SIG-M5 (cell line): ENCODE data around the gene ADAMTS17.
"Not testable (repeated sequence)": the region's sequence is repeated elsewhere in the genome, so short reads cannot be mapped to it uniquely, and the experiment has no call there.

Experiments
- DNase-seq: peaks from one replicate; lab custom pipeline; 2025; lab: John Stamatoyannopoulos, UW

ADAMTS17 gene

DNA sequence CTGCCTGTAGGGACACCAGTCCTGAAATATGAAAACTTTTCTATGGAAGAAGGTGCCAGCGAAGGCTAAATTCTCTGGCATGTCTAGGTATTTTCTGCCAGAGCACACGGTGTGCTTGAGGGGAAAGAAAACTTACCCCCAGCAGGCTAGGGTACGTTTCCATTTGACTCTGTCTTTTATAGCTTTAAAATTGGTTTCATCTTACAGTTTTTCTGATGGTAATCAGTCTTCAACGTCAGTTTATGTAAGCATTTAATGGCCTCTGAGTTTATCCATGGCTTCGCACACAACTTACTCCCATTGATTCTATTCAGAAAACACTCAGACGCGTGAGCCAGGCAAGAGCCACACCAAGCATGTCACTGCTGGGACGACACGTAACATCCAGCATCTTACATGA is 249.7 kb downstream of the ADAMTS17 start:
- DNase-seq: no peak

DNA sequence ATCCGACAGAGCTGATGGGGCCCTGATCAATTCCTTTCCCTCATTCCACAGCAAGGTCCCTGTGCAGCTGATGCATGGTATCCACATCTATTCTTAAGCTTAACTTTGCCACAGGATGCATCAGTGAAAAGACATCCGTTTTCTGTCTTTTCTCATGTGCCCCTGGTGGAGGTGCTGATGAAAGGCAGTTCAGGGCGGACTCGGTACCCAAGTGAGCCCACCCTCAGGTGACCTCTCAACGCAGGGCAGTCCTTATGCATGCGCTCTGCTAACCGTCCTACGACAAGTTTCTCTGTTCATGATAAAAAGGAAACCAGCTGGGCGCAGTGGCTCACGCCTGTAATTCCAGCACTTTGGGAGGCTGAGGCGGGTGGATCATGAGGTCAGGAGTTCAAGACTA is 251.4 kb downstream of the ADAMTS17 start:
- no peak for DNase-seq

DNA sequence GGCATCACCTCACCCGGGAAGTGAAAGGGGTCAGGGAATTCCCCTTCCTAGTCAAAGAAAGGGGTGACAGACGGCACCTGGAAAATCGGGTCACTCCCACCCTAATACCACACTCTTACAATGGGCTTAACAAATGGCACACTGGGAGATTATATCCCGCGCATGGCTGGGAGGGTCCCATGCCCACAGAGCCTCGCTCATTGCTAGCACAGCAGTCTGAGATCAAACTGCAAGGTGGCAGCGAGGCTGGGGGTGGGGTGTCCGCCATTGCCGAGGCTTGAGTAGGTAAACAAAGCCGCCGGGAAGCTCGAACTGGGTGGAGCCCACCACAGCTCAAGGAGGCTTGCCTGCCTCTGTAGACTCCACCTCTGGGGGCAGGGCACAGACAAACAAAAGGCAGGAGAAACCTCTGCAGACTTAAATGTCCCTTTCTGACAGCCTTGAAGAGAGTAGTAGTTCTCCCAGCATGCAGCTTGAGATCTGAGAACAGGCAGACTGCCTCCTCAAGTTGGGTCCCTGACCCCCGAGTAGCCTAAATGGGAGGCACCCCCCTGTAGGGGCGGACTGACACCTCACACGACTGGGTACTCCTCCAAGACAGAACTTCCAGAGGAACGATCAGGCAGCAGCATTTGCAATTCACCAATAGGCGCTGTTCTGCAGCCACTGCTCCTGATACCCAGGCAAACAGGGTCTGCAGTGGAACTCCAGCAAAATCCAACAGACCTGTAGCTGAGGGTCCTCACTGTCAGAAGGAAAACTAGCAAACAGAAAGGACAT is 257.5 kb downstream of the ADAMTS17 start:
- DNase-seq: not testable (repeated sequence)

DNA sequence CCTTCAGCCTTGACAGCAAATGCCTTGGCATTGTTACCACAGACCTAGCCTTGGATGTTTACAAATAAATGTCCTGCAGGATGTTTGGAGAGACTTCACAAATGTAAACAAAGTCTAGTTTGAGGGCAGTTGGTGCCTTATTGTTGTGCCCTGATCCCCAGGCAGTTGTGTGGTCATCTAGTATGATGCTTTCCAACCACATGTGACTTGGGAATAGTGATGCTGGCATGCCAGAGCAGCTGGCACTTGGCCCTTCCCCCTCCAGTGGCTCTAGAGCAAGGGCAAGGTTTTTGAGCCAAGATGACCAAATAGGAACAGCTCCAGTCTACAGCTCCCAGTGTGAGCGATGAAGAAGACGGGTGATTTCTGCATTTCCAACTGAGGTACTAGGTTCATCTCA is 258.2 kb downstream of the ADAMTS17 start:
- no peak for DNase-seq

DNA sequence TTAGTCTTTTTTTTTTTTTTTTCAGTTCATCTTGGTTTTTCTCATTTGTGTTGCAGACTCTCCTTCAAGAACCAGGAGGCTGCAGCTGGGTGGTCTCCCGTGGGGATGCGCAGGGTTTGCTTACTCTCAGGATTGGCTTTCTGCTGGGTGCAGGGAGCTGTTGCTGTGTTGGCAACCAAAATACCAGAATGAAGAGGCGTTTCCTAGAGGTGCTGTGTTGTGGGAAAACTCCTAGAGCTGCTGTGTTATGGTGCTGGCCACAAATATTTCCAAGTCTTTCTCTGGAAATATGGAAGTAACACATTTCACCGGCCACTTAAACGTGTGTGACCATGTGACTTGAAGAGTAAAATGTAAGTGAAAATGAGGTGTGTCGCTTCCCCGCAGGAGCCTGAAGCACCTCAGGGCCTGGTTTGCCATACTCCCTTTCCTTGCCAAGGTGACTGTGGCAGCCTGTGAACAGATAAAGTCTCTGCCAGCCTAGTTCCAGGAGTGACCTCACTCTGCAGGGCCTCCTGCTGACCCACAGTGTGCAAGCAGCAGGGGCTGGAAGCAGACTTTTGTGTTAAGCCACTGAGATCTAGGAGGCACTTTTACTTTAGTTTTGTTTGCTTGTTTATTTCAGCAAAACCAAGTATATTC is 258.9 kb downstream of the ADAMTS17 start:
- no peak for DNase-seq

DNA sequence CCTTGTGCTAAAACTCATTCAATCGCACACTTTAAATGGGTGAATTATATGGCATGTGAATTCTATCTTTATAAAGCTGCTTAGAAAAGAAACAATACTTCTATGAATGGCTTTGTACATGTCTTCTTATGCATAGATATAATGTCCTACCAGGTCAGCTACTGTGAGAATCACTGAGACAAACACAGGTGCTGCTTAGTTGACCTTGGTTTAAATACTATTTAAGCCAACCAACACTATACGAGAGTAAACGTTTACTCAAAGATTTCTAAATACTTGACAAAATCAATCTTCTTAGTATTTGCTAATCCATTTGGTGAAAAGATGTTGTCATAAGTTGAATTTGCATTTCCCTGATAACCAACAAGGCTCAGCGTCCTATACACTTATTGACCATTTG is 260.3 kb downstream of the ADAMTS17 start:
- no peak for DNase-seq

DNA sequence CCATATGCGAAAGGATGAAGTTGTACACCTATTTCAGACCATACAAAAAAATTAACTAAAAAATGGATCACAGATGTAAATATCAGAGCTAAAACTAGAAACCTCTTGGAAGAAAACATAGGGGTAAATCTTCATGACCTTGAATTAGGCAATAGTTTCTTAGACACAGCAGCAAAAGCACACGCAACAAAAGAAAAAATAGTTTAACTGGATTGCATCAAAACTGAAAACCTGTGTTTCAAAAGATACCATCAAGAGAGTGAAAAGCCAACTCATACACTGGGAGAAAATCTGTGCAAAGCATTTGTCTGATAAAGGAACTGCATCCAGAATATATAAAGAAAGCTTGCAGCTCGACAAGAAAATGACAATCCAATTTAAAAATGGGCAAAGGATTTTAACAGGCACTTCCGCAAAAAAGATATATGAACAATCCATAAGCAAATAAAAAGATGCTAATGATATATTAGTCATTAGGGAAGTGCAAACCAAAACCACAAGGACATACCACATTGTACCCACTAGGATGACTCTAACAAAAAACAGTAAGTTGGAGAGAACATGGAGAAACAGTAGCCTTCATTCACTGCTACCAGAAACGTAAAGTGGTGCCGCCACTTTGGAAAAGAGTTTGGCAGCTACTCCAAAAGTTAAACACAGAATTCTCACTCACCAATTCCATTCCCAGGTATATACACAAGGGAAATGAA is 263.1 kb downstream of the ADAMTS17 start:
- no peak for DNase-seq

DNA sequence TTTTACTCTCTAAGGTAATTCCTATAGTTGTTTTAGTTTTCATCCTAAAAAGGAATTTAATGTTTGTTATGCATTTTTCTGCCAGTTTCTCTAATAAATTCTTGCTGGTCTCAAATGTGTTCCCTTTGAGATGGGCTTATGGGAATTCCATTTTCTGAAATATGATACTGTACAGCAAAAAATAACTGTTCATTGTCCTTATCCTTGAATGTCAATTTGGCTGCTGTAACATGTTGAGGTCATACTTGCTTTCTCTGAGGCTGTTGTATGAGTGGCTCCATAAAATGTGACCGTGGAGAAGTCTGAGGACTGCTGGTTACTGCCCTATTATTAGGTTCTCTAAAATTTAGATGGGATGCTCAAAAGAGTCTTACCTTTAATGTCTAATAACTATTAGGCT is 266.5 kb downstream of the ADAMTS17 start:
- no peak for DNase-seq

DNA sequence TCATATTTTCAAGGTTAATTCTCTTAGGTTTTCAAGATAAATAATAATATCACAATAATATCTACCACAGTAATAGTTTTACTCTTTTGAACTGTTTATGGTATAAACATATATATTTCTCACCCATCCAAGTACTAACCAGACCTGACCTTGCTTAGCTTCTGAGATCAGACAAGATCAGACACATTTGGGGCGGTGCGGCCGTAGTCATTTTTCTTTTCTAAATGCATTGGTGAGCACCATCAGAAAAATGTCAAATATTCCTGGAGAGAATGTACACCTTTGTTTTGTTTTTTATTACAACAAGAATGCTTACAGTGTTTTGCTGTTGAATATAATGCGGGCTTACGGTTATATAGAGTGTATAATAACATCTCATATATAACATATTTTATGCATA is 267.8 kb downstream of the ADAMTS17 start:
- DNase-seq: no peak

DNA sequence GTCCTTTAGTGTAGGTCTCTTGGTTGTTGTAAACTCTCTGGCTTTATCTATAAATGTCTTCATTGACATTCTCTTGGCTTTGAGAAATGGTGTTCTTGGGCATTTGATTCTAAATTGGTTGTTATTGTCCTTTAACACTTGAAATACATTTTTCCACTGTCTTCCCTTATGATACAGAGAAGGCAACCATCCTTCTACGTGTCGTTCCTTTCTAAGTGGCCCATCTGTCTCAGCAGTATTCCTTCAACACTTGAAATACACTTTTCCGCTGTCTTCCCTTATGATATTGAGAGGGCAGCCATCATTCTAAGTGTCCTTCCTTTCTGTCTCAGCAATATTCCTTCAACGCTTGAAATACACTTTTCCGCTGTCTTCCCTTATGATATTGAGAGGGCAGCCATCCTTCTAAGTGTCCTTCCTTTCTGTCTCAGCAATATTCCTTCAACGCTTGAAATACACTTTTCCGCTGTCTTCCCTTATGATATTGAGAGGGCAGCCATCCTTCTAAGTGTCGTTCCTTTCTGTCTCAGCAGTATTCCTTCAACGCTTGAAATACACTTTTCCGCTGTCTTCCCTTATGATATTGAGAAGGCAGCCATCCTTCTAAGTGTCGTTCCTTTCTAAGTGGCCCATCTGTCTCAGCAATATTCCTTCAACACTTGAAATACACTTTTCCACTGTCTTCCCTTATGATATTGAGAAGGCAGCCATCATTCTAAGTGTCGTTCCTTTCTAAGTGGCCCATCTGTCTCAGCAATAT is 275.1 kb downstream of the ADAMTS17 start:
- DNase-seq: not testable (repeated sequence)

DNA sequence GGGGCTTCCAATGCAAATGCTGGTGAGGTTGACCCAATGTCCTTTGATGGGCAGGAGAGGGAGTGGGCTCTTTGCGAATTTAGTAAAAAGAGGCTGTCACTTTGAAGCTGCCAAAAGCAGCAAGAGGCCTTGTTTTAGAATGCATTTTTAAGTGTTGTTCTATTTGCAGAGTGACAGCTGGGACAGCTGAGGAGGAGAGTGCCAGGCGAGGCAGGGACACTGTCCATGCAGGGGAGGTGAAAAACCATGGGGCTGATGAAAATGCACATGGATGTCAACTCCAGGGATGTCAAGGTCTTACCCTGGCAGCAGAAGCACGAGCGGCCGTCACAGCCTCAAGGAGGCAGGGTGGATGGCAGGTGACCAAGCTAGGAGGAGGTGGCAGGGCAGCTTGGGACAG is 279.8 kb downstream of the ADAMTS17 start:
- DNase-seq: no peak

DNA sequence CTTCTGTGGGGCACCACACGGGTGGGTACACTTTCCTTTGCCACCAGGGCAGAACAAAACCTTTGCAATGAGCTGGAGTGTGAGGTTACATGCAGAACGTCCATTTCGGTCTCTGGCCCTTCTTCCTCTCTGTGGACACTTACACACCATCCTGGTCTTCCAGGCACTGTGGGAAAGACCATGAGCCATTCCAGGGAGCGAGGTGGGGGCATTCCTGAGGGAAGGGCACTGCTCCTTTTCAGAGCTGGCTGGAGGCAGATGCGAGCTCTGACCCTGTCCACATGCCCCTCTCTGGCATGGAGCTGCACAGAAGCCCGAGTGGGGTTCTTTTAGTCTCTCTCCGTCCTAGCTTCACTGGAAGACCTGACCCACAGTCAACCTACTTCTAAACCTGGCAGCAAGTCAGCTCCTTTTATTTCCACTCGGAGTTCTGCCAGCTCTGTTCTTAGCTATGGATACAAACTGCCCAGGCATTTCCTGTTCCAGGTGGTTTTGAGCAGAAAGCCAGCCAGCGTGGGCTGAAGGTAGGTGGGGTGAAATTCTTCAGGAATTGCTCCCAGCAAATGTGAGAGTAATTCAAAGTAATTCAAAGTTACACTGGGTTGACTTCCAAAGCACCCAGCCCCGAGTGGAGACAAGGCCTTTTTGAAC is 281.4 kb downstream of the ADAMTS17 start:
- no peak for DNase-seq

DNA sequence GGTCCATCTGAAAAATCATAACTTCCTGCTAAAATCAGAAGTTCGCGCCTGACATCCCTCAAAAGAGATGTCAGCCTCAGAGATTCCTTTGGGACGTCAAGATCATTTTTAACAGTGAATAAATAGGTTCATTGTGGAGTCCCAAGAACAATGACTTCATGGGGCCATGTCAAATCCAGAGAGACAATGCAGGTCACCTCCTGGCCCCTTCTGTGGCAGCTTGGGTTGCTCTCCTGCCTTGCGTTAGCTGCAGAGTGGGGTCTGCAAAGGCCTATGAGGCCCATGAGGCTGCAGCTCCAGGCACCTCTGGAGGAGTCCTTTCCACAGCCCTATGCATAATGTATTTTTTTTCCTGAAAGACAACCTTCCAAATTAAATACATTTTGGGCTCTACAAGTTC is 282.3 kb downstream of the ADAMTS17 start:
- DNase-seq: no peak

DNA sequence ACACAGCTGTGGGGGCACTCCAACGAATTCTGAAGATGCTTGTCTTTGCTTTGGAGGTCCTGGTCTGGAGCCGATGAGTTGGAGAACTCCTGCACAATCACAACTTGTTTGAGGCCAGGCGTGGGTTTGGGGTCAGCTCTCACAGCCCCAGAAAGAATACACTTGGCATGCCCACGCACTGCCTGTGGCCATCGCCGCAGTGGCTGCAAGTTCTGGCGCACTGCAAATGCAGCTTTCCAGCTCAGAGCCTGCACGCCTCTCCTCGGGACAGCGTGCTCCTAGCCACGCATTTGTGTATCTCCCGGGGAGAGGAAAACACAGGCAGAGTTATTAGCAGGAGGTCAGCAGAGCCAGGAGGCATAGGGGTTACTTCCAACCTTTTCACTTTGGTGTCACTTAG is 282.7 kb downstream of the ADAMTS17 start:
- no peak for DNase-seq

DNA sequence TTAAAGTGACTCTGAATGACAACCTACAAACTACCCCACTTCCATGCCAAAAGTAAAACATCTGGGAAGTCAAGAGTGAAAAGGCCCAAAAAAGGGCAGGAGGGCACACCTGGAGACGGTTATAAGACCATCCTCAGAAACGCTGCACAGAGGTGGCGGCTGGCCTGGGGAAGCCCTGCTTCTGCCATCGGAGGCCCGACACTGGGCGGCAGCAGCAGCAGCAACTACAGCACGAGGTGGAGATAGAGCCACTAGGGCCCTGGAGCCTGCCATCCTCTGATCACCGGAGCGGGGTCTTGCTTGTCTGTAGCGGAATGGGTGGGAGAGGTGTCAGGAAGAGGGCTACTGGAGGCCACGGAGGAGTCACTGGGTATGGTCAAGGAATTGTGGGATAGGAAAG is 283.3 kb downstream of the ADAMTS17 start:
- DNase-seq: no peak

DNA sequence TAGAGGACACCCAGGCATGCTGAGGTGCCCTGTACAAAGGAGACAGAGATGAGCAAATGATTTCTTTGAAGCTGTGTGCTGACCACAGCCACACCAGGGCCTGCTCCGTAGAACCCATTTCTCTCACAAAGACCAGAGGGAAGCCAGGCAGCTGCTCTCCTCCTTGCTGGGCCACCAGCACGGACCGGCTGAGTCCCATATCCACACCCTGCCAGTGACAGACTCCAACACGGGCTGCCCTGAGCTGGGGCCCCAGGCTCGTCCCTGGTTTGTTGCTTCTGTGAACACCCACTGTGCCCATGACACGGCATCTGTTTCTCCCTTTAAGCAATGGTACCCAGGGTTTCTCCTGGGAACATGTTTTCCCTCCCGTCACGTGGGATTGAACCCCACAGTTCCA is 284.5 kb downstream of the ADAMTS17 start:
- no peak for DNase-seq

DNA sequence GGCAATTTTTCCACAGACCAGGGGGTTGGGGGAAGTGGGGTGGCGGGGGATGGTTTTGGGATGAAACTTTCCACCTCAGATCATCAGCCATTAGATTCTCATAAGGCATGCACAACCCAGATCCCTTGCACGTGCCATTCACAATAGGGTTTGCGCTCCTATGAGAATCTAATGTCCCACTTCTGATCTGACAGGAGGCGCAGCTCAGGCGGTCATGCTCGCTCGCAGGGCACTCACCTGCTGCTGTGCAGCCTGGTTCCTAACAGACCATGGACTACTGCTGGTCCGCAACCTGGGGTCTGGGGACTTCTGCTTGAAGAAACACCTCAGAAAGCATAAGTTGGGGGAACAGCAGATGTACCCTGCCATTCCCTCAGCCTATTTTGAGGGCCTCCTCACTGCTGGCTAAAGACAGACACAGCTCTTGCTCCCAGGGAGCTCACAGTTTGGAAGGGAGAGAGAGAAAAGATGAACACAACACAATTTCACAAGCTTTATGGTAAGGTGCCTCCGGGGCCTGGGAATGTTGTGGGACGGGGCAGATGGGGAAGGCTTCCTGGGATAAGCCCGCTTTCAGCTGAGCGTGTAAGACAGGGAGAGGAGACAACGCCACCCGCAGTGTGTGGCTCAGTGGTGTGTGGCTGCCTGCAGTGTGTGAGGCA is 285.2 kb downstream of the ADAMTS17 start:
- DNase-seq: no peak

DNA sequence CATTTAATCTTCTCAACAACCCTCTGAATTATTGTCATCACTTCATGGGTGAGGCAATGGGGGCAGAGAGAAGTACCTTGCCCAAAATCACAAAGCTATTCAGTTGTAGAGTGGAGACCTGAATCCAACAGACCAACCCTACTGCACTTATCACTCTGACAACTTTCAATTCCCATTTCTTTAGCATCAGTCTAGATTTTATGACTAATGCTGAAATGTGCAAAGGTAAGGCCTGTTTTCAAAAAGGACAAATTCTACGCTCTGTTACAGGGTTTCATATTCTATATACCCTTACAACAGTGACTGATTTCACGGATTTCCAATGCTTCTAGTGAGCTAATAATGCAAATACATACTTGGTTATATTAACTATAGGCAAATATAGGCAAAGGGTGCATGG is 286.0 kb downstream of the ADAMTS17 start:
- no peak for DNase-seq

DNA sequence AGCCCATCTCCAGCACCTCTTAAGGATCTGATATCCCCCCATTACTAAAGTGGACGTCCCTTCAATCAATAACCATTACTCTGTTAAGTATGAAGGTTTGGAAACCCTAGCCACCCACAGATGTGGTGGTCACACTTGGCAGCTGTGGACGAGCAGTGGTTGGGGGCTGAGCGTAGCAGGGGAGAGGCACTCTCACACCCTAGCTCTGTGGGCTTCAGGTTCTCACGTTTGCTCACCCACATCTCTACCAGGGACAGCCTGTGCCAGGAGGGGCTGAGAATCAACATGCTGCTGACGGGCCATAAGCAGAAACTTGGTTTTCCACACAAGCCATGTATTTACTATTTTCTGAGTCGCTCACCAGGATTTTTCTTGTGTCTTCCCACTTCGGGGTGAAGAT is 287.2 kb downstream of the ADAMTS17 start:
- no peak for DNase-seq

DNA sequence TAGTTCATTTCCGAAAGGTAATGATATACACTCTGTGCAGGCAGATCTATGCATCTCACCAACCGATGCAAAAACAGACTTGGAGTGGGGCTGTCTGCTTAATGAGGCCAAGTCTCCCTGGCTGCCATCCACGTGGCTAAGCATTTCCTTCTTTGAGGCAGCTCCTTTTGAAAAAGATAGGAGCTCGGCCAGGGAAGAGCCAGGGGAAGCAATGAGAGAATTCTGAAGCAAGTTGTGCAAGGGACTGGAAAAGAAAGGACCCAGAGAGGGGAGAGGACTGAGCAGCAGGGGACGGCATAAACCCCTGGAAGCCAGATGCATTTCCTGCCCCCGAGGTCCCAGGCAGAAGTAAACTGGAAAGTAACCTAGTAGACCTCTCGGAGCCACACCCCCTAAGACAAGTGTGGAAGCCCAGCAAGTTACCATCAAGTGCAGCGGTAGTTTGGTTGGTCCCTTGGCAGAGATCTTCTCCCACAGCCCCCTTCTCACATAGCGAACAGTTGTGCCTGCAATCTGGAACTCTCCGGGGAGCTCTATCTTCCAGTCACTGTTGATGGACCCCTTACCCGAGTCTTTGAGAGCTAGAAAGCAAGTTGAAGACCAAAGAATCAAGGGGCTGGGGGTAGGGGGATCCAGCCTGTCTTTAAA is 288.2 kb downstream of the ADAMTS17 start:
- DNase-seq: no peak
